Activated CD8-positive, alpha-beta memory T cell treated with anti-CD3 and anti-CD28 coated beads for 1 hour (primary cell): ENCODE measurements around the gene LHX4.

Experiments
- DNase-seq, 2 donors: peaks; one replicate each; pipeline ENCODE4 v3.0.0-alpha.2; 2020; ENCODE audit warnings: low read depth in 1 of 2; ENCODE audit errors: extremely low read depth in 1 of 2

The LHX4 gene

DNA sequence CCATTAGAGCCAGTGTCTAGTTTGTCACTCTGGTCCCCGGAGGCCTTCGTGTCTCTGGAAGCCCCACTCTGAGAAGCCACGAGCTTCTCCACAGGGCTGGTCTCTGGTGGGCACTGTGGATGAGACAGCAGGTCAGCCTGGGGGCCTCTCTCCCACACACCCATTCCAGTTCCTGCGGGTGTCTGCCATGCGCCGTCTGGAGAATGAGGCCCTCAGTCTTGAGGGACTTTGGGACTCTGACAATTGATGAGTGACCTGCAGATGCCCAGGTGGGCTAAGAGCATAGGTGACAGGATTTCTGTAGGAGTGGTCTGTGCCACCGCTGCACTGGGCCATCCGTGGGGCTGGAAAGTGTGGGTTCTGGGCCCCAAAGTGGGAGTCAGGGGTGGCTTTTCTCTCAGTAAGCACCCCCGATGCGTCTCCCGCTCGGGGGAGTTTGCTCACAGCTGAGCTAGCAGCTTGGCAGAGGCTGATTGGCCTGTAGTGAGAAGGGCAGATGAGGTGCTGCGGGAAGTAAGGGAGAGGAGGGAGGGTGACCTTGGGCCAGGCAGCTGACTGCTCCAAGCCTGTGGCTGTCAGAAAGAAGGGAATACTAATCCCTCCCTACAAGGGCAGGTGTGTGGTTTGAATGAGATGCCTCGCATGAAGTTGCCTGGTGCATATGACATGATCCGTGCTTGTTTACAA, 26.4 kb downstream of the LHX4 start:
- no peak for DNase-seq

DNA sequence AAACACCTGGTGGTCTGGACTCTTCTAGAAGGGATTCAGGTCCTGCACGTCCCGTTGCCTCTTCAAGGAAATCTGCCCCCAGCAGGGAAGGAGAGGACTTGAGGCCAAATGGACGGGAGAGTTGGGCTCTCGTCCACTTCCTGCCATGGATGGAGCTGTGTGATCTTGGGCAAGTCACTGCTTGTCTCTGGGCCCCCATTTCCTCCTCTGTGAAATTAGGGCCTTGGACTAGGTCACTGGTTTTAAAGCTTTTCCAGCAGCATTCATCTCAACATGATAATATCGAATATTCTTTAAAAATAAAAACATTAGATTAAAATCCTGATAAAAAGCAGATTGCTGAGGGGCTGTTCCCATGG, 26.9 kb downstream of the LHX4 start:
- no peak for DNase-seq

DNA sequence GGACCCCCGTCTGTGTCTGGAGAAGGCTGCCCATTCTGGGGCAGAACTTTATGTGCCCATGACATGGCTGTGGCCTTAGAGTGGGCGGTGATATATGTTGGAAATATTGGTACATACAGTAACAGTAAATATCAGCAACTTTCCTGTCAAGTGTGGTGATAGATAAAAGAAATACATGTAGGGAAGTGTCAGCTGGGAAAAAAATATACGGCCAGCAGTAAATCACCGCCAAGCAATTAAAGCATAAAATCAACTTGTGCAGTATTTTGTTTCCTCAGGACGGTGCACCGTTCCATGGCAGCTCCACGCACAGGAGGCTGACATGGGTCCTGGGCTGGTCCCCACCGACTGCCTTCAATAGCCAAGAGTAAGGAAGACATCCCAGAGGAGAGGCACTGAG, 27.4 kb downstream of the LHX4 start:
- DNase-seq: no peak

DNA sequence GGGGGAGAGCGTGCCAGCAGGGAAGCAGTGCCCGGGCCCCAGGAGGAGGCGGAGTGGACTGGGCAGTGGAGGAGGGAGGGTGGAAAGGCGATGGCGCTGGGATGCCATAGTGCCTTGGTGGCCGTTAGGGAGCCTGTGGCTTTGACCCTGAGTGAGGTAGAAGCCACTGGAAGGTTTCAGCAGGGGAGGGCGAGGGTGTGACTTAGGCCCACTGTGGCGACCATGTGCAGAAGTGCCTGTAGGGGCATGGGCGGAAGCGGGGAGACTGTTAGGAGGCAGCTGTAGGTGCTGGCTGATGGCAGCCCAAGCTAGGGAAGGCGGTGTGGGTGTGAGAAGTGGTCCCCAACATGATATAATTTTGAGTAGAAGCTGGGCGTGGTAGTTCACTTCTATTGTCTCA, 28.2 kb downstream of the LHX4 start:
- no peak for DNase-seq

DNA sequence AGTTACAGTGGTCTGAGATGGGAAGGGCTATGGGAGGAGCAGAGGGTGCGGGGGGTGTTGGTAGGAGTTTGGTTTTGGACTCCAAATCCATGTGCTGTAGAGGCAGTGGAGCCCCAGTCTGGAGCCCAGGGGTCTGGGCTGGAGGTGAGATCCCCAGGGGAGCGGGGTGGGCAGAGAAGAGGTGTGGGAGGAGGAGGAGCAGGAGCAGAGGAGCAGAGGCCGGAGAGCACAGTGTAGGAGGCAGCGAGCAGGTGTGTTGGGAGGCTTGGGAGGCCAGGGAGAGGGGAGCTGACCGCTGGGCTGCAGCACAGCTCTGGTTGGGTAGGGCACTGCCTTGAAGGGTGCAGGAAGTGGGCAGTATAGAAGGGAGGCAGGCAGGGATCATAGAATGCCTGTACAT, 28.9 kb downstream of the LHX4 start:
- DNase-seq: no peak

DNA sequence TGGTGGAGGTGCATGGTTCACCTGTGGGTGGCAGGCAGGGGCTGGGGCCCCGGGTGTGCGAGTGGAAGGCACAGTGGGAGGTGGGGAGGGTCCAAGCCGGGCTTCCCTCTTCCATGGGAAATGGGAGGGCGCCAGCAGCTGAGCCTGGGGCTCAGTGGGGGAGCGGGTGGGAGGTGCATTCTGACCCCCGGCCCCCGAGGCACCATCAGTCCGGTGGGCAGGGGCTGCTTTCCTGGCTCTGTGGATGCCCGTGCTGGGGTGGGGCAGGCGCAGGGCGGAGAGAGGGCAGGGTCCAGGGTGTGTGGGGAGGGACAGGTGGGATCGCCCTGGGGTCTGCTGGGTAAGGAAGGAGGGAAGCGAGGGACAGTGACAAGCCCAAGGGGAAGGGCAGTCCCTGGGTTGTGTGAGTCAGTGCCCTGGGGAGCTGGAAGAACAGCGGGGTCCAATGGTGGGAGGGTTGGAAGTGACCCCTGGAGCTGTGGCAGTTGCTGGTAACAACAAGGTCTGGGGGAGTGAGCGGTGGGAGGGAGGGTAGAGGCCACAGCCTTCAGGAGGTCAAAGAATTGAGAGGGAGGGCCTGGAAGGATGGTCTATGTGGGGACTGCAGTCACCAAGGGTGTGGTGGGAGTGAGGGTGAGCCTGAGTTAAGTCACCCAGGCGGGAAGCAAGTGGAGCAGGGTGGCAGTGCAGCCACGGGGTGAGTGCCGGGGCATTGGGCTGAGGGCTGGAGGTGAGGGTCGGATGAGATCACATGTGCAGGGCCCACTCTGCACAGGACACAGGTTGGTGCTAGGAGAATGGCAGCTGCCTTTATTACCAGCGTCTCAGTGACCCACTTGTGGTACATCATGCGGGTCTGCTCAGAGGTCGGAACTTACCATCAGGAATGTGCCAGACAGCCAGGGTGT, 29.6 kb downstream of the LHX4 start:
- no peak for DNase-seq

DNA sequence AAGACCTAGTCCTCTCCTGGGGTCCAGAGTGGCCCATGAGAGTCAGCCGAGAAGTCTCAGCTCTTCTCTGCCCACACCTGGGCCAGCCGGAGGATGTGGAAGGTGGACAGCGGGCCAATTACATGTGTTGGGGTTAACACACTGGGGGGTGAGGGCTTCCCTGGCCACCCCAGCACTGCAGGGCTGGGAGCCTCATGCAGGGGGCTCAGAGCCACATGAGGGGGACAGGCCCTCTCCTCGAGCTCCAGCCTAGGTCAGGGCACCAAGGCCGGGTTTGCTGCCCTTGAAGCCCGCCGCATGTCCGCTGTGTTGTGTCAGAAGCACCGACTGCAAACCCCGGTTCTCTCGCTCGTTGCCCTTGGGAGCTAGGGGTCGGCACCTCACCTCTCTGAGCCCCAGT, 30.5 kb downstream of the LHX4 start:
- no peak for DNase-seq

DNA sequence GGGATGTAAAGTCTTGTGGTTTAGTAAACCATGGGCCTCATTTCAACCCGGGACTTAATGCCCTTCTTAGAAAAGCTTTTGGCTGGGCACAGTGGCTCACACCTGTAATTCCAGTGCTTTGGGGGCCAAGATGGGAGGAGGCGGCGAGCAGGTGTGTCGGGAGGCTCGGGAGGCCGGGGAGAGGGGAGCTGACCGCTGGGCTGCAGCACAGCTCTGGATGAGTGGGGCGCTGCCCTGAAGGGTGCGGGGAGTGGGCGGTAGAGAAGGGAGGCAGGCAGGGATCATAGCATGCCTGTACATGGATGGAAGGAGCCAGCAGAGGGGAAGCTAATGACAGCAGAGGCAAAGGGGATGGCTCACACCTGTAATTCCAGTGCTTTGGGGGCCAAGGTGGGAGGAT, 31.0 kb downstream of the LHX4 start:
- no peak for DNase-seq

DNA sequence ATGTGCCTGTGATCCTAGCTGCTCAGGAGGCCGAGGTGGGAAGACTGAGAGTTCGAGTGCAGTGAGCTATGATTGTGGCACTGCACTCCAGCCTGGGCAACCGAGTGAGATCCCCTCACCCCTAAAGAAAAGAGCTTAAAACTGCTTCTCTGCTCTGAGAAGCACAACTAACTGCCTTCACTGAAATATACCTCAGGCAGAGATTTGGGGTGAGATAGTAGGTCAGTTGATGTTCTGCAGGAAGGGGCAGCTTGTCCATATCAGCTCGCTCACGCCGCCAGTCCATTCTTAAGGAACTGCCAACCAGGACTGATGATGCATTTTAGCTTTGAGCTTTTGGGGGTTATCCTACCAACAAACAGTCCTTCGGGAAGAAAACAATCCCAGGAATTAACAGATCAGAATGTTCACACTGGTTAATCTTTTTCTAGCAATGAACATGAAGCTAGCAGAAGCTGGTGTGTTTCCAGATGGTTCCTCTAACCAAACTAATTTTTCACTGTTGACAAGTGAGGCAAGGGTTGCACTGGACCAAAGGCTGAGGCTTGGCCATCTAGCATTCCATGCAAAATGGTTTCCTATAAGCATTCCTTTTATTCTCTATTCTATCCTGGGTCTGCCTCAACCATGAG, 31.6 kb downstream of the LHX4 start:
- no peak for DNase-seq

DNA sequence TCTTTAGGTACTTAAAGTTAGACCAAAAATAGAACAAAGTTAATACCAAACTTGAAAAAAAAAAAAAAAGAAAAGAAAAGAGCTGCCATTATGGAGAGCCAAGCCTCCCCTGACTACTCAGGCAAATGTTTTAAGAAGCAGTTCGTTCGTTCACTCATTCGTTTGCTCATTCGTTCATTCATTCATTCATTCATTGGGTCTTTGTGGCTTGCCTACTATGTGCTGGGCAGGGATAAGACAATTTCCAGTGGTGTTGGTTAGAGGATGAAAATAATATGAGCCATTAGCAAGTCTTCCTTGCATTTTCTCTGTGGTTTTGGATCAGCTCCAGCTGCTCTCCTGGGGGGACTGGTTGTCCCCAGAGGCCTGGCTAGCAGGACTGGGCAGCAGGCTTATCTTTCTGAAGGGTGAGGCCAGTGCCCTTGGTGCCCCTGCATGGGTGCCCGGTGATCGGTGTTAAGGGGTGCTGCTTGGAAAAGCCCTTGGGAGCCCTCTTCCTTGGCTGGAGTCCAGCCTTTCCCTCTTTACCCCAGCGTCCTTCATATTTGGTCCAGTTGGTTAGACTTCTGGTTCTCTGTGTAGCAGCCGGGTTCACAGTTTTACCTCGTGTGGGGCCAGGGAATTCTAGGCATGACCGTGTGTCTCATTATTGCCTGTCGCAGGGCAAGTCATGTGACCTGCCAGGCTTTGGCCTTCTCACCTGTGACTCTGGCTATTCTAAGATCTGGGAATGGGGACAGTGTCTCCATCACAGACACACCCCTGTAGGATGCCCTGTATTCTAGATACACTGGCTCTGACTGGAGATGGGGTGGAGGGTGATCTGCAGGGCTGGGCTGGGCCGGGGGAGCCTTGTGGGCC, 32.8 kb downstream of the LHX4 start:
- DNase-seq: no peak

DNA sequence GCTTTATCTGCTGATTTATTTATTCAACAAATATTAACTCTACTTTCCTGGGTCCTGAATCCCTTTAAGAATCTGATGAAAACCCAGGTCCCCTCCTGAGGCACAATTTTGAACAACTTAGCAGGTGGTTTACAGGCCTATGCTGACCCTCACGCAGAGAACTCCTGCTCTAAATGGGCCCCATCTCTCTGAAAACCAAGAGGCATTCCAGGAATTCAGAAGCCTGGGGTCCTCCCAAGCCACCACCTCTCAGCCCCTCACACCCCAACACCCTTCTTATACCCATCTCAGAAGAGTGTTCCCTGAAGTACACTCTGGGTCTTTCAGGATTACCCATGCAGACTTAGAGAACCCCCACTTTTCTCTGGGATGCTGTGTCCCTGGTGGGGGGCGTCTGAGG, 34.5 kb downstream of the LHX4 start:
- no peak for DNase-seq

DNA sequence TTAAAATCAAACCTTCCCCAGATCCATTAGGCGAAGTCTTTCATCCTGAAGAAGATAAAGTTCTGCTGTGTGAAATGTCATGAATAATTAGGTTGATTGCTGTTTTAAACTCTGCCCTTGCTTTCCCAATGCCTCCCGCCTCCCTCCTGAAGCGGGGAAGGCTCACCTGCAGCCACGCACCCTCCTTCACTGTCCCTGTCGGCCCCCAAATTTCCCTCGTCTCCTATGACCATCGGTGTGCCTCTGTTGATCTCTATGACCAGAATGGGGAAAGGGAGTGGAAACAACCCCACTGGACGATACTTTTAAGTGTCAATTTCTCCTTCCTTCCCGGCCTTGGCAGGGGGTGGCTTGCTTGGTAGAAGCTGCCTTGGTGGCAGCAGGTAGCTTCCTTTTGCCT, 35.1 kb downstream of the LHX4 start:
- no peak for DNase-seq

DNA sequence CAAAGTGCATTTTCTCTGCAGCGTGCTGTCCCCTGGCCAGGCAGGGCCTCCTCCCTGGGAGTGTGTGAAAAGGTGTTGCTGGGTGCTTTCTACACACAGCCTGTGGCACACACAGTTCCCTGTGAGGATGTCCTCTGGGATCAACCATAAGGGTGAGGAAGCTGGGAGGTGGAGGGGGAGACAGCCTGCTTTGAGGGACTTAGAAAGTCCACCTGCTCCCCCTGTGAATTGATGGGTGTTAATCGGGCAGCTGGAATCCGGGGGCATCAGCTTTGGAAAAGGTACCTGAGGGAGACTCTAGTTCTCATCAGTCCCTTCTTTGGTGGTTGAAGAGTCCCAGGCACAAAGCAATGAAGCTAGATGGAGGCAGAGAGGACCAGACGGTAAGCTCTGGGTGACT, 35.8 kb downstream of the LHX4 start:
- no peak for DNase-seq

DNA sequence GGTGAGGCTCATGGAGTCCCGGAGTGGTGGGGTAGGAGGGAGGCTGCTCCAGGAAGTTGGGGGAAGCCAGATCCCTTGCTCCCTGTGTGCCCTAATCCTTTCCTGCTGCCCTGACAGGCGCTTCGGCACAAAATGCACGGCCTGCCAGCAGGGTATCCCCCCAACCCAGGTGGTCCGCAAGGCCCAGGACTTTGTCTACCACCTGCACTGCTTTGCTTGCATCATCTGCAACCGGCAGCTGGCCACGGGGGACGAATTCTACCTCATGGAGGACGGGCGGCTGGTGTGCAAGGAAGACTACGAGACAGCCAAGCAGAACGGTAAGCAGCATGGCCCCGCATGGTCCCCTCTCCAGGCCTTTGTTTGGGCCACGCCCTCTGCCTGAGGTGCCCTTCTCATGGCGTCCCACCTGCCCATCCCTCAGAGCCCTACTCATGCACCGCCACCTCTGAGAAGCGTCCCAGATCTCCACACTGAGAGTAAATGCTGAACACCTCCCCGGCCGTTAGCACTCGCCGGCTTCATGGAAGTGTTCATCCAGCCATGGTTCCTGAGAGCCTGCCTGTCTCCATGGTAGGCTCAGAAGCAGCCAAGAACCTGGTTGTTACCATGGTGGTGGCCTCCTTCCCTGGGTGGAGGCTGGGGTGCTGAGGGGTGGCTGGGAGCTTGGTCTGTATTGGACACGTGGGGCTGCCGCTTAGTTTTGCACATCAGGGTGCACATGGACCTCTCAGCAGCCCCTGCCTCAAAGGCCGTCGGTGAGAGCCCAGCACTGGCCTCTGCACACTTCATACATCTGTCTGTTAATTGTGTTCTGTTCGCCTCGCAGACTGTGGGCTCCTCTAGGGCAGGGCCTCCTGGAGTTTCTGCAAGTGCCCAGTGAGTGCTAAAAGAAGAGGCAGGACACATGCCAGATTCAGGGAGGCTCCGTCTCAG, 36.5 kb downstream of the LHX4 start:
- no peak for DNase-seq

DNA sequence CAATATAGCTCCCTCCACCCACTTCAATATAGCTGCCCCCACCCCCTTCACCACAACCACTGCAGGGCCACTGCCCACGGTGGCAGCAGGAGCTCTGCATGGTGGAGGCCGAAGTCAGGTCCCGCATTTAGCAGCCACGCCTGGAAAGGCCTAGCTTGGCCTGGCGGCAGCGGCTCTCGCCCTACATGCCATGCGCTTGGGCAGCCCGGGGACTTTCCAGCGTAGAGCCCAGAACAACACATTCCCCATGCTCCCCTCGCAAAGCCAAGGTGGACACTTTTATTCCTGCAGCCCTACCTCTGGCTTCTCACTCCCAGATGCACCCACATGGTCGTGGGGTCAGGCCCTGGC, 37.1 kb downstream of the LHX4 start:
- no peak for DNase-seq

DNA sequence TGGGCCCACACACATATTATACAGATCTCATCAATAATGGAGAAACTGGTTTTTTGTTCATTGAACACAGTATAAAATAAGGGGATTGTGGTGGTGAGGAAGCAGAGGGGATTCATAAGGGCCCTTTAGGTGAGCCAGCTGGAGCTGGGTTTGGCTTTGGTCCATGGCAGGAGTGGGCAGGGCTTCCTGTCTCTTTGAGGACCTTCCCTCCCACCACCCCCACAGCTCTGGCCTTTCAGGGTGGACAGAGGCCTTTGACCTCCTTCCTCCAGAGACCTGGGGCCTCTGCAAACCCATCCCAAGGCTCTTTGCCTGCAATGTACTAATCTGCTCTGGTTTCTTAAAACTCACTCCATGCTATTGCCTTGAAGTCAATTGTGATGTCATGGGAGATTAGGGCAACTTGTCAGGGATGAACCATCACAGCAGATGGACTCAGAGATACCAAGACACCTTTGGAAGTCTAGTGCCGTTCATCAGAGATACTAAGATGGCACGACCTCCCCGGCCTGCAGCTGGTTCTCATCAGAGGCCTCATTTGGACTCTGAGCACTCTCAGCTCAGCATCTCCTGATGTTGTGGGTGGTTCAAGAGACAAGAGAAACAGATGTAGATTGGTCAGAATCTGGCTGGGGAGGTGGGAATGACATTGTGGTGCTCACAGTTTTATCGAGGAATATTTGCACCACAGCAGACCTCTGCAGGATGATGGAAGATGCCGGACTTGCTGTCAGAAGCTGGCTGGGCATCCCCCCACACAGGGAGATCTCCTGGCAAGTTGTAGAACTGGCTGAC, 37.9 kb downstream of the LHX4 start:
- DNase-seq: no peak

DNA sequence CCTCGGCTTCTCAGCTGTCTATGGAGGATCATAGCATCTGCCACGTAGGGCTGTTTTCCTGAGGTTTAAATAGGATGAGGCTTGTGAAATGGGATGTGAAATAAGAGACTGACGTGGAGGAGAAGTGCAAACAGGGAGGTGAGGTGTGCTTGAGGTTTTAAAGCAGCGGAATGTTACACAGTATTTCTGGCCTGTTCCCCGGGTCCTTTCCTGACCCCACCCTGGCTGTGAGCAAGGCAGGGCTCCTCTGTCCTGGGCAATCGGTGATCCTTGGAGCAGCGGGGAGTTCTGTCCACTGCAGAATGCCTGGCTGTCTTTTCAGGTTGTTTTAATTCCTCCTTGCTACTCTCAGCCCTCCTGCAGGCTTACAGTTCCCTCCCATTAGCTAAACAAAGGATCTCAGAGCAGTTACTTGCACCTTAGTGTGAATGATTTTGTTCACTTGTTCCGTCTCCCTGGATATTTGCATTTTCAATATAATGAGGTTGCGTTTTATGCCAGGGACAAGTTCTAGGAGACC, 38.6 kb downstream of the LHX4 start:
- DNase-seq: no peak

DNA sequence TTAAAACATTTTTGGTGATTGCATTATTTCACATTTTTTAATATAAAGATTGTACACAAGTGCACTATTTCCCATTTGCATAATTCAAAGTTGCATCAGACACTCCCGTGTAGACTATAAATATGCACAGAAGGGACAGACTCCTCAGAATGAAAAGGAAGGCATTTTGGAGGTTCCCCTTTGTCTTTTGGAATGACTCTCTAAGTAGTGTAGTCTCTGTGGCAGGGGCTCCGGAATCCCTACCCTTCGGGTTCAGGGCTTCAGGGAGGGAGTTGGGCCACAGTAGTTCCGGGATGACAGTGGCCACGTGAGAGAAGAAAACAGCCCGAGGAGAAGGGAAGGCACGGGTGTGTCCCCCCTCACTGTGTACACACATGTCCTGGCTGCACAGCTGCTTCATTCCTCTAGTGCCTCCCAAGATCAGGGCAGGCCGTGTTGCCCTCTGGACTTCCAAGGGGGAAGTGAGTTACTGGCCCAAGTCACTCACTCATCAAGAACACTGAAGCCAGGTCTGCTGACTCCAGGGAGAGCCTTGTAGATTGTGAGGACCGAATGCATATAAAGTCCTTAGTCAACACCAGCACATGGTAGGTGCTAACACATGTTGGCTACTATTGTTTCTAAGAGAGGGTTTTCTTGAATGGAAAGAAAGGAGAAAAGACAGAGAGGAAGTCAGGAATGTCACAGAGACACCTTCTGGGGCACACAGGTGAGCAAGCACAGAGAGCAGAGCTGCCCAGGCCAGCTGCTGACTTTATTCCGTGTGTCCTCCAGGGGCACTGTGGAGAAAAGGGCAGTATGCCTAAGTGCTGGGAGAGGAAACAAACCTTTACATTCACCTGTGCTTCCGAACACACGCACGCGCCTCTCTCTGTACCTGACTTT, 39.8 kb downstream of the LHX4 start:
- DNase-seq: no peak
